Fibroblast of pulmonary artery (primary cell): Measurements from ENCODE around the gene ZSCAN4.

ENCODE experiments used
- DNase-seq: peaks from one replicate; pipeline ENCODE4 v3.0.0-alpha.2; 2010; ENCODE audit warnings: low read depth
- H3K4me3 ChIP-seq: replicated peaks from 2 replicates; pipeline ENCODE4 v1.5.1; 2011; ENCODE audit warnings: low read depth, mild to moderate bottlenecking, control low read depth, low read length, moderate library complexity
- CTCF ChIP-seq: IDR thresholded peaks from 2 replicates; pipeline ENCODE4 v1.5.1; 2011; ENCODE audit warnings: mild to moderate bottlenecking, control low read depth, low read length, inconsistent platforms; ENCODE audit errors: missing control alignments

ZSCAN4 gene

DNA sequence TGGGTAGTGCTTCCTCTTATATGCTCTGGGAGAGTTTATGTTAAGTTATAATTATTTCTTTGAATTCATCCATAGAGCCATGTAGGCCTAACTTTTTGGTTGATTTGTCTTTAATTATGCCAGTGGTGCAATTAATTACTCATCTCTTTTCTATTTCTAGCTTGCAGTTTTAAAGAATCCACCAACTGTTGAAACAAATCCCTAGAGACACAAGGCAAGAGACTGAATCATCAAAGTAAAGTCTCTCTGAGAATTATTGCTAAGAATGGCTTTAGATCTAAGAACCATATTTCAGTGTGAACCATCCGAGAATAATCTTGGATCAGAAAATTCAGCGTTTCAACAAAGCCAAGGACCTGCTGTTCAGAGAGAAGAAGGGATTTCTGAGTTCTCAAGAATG lies 7.1 kb downstream of the ZSCAN4 start:
- TF ChIP-seq CTCF = no peak
- H3K4me3 ChIP-seq = no peak overlapping the region
- DNase-seq = no peak

GRCh38 chr19:57682226-57682766 lies 13.6 kb downstream of the ZSCAN4 start:
- no peak for TF ChIP-seq CTCF
- DNase-seq = no peak
- peak overlapping the region; percentile 94 for H3K4me3 ChIP-seq

DNA sequence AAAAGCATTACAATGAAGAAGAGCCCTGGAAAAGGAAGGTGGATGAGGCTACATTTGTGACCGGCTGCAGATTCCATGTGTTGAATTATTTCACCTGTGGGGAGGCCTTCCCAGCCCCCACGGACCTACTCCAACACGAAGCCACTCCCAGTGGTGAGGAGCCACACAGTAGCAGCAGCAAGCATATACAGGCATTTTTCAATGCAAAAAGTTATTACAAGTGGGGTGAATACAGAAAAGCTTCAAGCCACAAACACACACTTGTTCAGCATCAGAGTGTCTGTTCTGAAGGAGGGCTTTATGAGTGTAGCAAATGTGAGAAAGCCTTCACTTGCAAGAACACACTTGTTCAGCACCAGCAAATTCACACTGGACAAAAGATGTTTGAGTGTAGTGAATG lies 18.0 kb downstream of the ZSCAN4 start:
- no peak for TF ChIP-seq CTCF
- no peak for DNase-seq
- no peak overlapping the region for H3K4me3 ChIP-seq

DNA sequence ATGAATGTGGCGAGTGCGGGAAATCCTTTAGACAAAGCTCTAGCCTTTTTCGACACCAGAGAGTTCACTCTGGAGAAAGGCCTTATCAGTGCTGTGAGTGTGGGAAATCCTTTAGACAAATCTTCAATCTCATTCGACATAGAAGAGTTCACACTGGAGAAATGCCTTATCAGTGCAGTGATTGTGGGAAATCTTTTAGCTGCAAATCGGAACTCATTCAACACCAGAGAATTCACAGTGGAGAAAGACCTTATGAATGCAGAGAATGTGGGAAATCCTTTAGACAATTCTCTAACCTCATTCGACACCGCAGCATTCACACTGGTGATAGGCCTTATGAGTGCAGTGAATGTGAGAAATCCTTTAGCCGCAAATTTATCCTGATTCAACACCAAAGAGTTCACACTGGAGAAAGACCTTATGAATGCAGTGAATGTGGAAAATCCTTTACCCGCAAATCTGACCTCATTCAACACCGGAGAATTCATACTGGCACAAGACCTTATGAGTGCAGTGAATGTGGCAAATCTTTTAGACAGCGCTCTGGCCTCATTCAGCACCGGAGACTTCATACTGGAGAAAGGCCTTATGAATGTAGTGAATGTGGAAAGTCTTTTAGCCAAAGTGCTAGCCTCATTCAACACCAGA lies 18.8 kb downstream of the ZSCAN4 start:
- no peak overlapping the region for H3K4me3 ChIP-seq
- DNase-seq = no peak
- no peak for TF ChIP-seq CTCF

- no peak overlapping the region for H3K4me3 ChIP-seq
These were observed 19.5 kb downstream of the ZSCAN4 start for GRCh38 chr19:57688011-57688763.

GRCh38 chr19:57689750-57690149 lies 21.0 kb downstream of the ZSCAN4 start:
- TF ChIP-seq CTCF = no peak
- H3K4me3 ChIP-seq = no peak overlapping the region
- no peak for DNase-seq

More at GRCh38 chr19:57688011-57688763, 19.5 kb downstream of the ZSCAN4 start:
- no peak for DNase-seq
- TF ChIP-seq CTCF = no peak
